Endothelial cell (in vitro differentiated cells): ENCODE data around the gene BAAT. TPM values are rescaled to one million over a fixed set of nuclear protein-coding genes. Genes with fewer than 3 reads are reported as not detected.

Experiments
- DNase-seq: peaks from one replicate; pipeline ENCODE4 v3.0.0; 2021; ENCODE audit warnings: low spot score
- H3K27ac Mint-ChIP-seq: one replicate; pipeline ENCODE4 v1.8.0; 2021; ENCODE audit warnings: mixed read lengths, inconsistent platforms; ENCODE audit not compliant: unreplicated experiment
- H3K27me3 Mint-ChIP-seq: one replicate; pipeline ENCODE4 v1.8.0; 2021; ENCODE audit warnings: mild to moderate bottlenecking, moderate library complexity, mixed read lengths, inconsistent platforms; ENCODE audit not compliant: unreplicated experiment
- H3K36me3 Mint-ChIP-seq: one replicate; pipeline ENCODE4 v1.8.0; 2021; ENCODE audit warnings: mild to moderate bottlenecking, low read depth, mixed read lengths, inconsistent platforms; ENCODE audit not compliant: unreplicated experiment
- H3K4me1 Mint-ChIP-seq: one replicate; pipeline ENCODE4 v1.8.0; 2021; ENCODE audit warnings: mild to moderate bottlenecking, mixed read lengths, inconsistent platforms; ENCODE audit not compliant: unreplicated experiment
- H3K4me3 Mint-ChIP-seq: one replicate; pipeline ENCODE4 v1.8.0; 2021; ENCODE audit warnings: mild to moderate bottlenecking, mixed read lengths, inconsistent platforms; ENCODE audit not compliant: unreplicated experiment
- H3K9me3 Mint-ChIP-seq: one replicate; pipeline ENCODE4 v1.8.0; 2021; ENCODE audit warnings: mixed read lengths, inconsistent platforms; ENCODE audit not compliant: unreplicated experiment
- CTCF ChIP-seq: fragments of 200-600 bp; sonication (generic); IDR thresholded peaks from one replicate; pipeline ENCODE4 v1.5.0; 2021; ENCODE audit warnings: antibody characterized with exemption; ENCODE audit not compliant: unreplicated experiment
- total RNA-seq: library from RNA; stranded (reverse); fragmentation: NEBNext Ultra II Directional; extraction: Animal tissue kit (Norgen Biotek cat#: 25700); gene quantifications from one replicate; pipeline ENCODE4 v1.2.1, GENCODE V29; 2021; ENCODE audit not compliant: unreplicated experiment

BAAT gene
- total RNA-seq, 1 donor from 2014 or later, result not detected

GRCh38 chr9:101409079-101409477 is 24.3 kb upstream of the BAAT start:
- H3K27me3 Mint-ChIP-seq, result peaks cover 8% of the 10 kb centered on the region
- no peak overlapping the region for H3K27ac Mint-ChIP-seq
- peaks cover 44% of the 10 kb centered on the region for H3K9me3 Mint-ChIP-seq
- TF ChIP-seq CTCF, result no peak
- H3K36me3 Mint-ChIP-seq, result peaks cover 72% of the 10 kb centered on the region
- DNase-seq, result no peak
- H3K4me1 Mint-ChIP-seq, result no peaks in the 10 kb centered on the region
- peak overlapping the region; percentile 78 for H3K4me3 Mint-ChIP-seq

- Mint-ChIP-seq H3K27me3 (peaks cover 8% of the 10 kb centered on the region), H3K9me3 (peaks cover 44% of the 10 kb centered on the region), H3K4me1 (no peaks in the 10 kb centered on the region)
These were observed 23.7 kb upstream of the BAAT start for GRCh38 chr9:101408374-101409078.

GRCh38 chr9:101403516-101404285 is 18.9 kb upstream of the BAAT start:
- peak overlapping the region; percentile 83 for H3K4me3 Mint-ChIP-seq
- no peak for TF ChIP-seq CTCF
- H3K4me1 Mint-ChIP-seq, result peaks cover 26% of the 10 kb centered on the region
- DNase-seq, result no peak
- H3K9me3 Mint-ChIP-seq, result peaks cover 36% of the 10 kb centered on the region
- peaks cover 83% of the 10 kb centered on the region for H3K36me3 Mint-ChIP-seq
- no peak overlapping the region for H3K27ac Mint-ChIP-seq
- peaks cover 7% of the 10 kb centered on the region for H3K27me3 Mint-ChIP-seq

More at GRCh38 chr9:101408374-101409078, 23.7 kb upstream of the BAAT start:
- TF ChIP-seq CTCF, result no peak
- DNase-seq, result no peak
- Mint-ChIP-seq H3K36me3 (peaks cover 77% of the 10 kb centered on the region), H3K4me3 (peak overlapping the region; percentile 78), H3K27ac (no peak overlapping the region)

GRCh38 chr9:101400120-101400519 is 15.3 kb upstream of the BAAT start:
- Mint-ChIP-seq H3K4me3 (peak overlapping the region; percentile 99), H3K36me3 (peaks cover 52% of the 10 kb centered on the region), H3K9me3 (peaks cover 6% of the 10 kb centered on the region), H3K27ac (no peak overlapping the region), H3K27me3 (peaks cover 6% of the 10 kb centered on the region), H3K4me1 (peaks cover 41% of the 10 kb centered on the region)
- no peak for DNase-seq
- TF ChIP-seq CTCF, result no peak

GRCh38 chr9:101399643-101399970 is 14.8 kb upstream of the BAAT start:
- H3K9me3 Mint-ChIP-seq, result peaks cover 2% of the 10 kb centered on the region
- no peak for DNase-seq
- H3K27ac Mint-ChIP-seq, result no peak overlapping the region
- no peak for TF ChIP-seq CTCF
- H3K27me3 Mint-ChIP-seq, result peaks cover 8% of the 10 kb centered on the region
- H3K4me1 Mint-ChIP-seq, result peaks cover 41% of the 10 kb centered on the region
- peak overlapping the region; percentile 99 for H3K4me3 Mint-ChIP-seq
- H3K36me3 Mint-ChIP-seq, result peaks cover 50% of the 10 kb centered on the region
